SK-N-SH treated with all-trans-retinoic acid at 6 μM for 48 hours (cell line): ENCODE results near the gene ZNHIT2.

Source experiments
- BACH2 ChIP-seq: fragments of 250-450 bp; sonication (Bioruptor Pico); IDR thresholded peaks from 2 replicates; pipeline ENCODE4 v1.9.0; 2021; ENCODE audit warnings: mild to moderate bottlenecking, borderline replicate concordance
- CREB5 ChIP-seq: fragments of 250-450 bp; sonication (Bioruptor Pico); IDR thresholded peaks from 2 replicates; pipeline ENCODE4 v1.5.1; 2020; ENCODE audit warnings: low read depth, mild to moderate bottlenecking, moderate library complexity
- ISL1 ChIP-seq: fragments of 250-450 bp; sonication (Bioruptor Pico); IDR thresholded peaks from 2 replicates; pipeline ENCODE4 v2.1.2; 2022; ENCODE audit warnings: mild to moderate bottlenecking, moderate library complexity
- OSR1 ChIP-seq: fragments of 250-450 bp; sonication (Bioruptor Pico); IDR thresholded peaks from 2 replicates; pipeline ENCODE4 v1.8.0; 2022; ENCODE audit warnings: moderate library complexity, mild to moderate bottlenecking, inconsistent platforms
- PATZ1 ChIP-seq: fragments of 250-450 bp; sonication (Bioruptor Pico); IDR thresholded peaks from 2 replicates; pipeline ENCODE4 v1.8.0; 2020; ENCODE audit warnings: mild to moderate bottlenecking, moderate library complexity, borderline replicate concordance
- SNAI2 ChIP-seq: fragments of 250-450 bp; sonication (Bioruptor Pico); IDR thresholded peaks from 2 replicates; pipeline ENCODE4 v1.5.0; 2020; ENCODE audit warnings: mild to moderate bottlenecking, moderate library complexity
- ZFP30 ChIP-seq: fragments of 450-650 bp; formaldehyde crosslinking; IDR thresholded peaks from 2 replicates; pipeline ENCODE4 v1.5.0; 2022; ENCODE audit warnings: mild to moderate bottlenecking, moderate library complexity

The ZNHIT2 gene

DNA sequence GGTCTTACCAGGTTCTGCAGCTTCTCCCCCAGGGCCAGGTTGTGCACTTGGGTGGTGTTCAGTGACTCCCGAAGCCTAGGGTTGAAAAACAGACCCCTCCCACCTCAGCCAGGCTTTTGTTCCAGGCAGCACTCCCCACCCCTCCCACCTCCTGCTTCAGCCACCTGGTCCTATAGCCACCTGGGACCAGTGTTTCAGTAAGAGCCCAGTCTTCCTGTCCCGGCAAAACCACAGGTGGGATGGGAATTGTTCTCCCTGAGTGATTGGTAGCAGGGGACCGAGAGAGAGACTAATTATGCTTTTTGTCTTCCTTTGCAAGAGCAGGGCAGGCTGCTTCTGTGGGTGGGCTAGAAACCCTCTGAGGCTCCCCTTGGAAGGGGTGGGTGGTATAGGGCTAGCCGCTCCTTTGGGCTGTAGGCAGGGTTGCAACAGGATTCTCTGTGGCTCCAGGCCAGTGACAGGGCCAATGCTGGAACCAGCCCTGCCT, 50.7 kb downstream of the ZNHIT2 start (continued):
- TF ChIP-seq CREB5 (no peak), SNAI2 (no peak), ISL1 (CRISPR knock-in tag) (no peak), BACH2 (no peak), ZFP30 (CRISPR knock-in tag) (no peak), OSR1 (CRISPR knock-in tag) (no peak), PATZ1 (CRISPR knock-in tag) (no peak)
